ENCODE data around the gene CRADD.

The CRADD gene

DNA sequence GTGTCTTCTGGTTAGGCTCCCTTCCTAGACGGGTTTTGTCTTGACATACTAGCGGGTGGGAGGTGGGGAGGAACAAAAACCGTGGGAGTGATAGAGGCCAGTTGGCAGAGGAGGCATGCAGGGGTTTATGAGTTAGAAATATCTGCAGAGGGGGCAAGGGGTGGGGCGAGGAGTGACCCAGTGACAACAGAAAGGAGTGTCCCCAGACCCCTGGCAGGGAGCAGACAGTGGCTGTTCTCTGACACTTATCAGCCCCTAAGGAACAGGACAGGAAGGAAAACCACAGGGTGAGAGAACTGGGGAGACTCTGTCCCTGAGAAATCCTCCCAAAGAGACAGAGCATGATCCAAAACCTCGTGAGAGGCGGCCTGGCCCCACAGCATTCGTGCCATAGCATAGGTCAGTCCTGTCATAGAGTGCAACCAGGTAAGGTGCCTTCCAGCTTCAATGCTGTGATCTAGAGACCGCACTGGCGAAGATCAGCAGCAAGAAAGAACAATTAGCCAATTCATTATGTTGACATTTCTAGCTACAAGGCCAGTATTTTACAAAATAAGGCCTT is 141.4 kb downstream of the CRADD start:
- POLR2A ChIA-PET (ENCODE audit: low non-redundant PET), result no interaction called here
- TF ChIP-seq, protein P1, sequence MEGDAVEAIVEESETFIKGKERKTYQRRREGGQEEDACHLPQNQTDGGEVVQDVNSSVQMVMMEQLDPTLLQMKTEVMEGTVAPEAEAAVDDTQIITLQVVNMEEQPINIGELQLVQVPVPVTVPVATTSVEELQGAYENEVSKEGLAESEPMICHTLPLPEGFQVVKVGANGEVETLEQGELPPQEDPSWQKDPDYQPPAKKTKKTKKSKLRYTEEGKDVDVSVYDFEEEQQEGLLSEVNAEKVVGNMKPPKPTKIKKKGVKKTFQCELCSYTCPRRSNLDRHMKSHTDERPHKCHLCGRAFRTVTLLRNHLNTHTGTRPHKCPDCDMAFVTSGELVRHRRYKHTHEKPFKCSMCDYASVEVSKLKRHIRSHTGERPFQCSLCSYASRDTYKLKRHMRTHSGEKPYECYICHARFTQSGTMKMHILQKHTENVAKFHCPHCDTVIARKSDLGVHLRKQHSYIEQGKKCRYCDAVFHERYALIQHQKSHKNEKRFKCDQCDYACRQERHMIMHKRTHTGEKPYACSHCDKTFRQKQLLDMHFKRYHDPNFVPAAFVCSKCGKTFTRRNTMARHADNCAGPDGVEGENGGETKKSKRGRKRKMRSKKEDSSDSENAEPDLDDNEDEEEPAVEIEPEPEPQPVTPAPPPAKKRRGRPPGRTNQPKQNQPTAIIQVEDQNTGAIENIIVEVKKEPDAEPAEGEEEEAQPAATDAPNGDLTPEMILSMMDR (conservative IDR thresholded peaks at IDR 0.05; ENCODE audit: low read depth), result no peak

DNA sequence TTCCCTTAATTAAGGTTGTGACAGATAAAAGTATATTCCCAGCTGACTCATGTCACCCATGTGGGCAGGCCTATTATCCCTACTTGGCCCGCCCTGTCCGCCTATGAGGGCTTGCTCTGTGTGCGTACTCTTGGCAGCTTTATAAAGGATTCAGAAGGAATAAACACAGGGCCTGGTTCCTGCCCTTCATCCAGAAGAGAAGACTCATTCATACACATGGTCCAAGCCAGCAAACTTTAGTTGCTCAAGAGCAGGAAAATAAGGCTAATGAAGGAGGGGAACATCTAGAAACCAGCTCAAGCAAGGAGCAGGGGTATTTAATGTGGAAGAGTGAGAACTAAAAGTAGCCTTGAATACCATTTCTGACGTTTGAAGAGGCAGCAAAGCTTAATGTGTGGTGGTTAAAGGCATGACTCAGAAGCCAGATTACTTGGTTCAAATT is 141.9 kb downstream of the CRADD start:
- no peak overlapping the region for H3K27ac ChIP-seq
- ChIA-PET POLR2A (ENCODE audit: low non-redundant PET) (no interaction called here), CTCF (no interaction called here)
- TF ChIP-seq, protein P1 (conservative IDR thresholded peaks at IDR 0.05; ENCODE audit: low read depth), result no peak
- DNase-seq (ENCODE audit: low spot score), result no peak

More for the DNA sequence above, 141.4 kb downstream of the CRADD start:
- H3K27ac ChIP-seq, result no peak overlapping the region
- DNase-seq (ENCODE audit: low spot score), result no peak
- CTCF ChIA-PET, result no interaction called here

DNA sequence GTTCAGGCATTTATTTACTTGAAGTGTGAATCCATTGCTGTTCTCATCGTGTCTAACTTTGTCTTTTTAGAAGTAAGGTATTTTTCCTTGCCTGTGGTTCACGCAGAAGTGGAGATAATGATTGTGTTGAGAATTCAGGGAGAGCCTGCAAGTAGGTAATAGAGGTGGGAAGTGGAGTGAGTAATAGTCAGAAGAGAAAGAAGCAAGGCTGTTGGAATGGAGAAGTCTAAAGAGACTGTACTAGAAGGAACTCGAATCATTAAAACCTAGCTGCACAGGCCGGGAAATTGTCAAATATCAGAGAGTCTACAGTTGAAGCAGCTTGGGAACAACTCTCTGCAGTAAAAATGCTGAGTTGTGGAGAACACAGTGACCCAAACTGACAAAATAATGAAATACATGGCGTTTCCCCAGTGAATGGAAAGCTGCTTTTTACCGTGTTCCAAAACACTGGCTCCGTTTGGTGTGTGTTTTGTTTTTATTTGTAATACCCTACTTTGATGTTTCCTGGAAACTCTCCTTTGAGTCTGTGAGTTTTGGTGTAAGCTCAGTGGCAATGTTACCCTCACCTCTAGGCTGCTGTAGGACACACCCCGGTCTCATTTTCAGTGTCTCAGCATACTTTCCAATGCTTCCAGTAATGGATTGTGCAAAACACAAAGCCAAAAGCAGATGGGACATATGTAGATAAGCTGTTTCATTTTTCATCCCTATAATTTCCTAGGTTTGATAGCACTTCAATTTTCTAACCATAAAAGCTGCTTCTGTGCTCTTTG is 146.6 kb downstream of the CRADD start:
- H3K27ac ChIP-seq, result no peak overlapping the region
- ChIA-PET CTCF (no interaction called here), POLR2A (ENCODE audit: low non-redundant PET) (no interaction called here)
- TF ChIP-seq, protein P1 (conservative IDR thresholded peaks at IDR 0.05; ENCODE audit: low read depth), result no peak
- no peak for DNase-seq (ENCODE audit: low spot score)

DNA sequence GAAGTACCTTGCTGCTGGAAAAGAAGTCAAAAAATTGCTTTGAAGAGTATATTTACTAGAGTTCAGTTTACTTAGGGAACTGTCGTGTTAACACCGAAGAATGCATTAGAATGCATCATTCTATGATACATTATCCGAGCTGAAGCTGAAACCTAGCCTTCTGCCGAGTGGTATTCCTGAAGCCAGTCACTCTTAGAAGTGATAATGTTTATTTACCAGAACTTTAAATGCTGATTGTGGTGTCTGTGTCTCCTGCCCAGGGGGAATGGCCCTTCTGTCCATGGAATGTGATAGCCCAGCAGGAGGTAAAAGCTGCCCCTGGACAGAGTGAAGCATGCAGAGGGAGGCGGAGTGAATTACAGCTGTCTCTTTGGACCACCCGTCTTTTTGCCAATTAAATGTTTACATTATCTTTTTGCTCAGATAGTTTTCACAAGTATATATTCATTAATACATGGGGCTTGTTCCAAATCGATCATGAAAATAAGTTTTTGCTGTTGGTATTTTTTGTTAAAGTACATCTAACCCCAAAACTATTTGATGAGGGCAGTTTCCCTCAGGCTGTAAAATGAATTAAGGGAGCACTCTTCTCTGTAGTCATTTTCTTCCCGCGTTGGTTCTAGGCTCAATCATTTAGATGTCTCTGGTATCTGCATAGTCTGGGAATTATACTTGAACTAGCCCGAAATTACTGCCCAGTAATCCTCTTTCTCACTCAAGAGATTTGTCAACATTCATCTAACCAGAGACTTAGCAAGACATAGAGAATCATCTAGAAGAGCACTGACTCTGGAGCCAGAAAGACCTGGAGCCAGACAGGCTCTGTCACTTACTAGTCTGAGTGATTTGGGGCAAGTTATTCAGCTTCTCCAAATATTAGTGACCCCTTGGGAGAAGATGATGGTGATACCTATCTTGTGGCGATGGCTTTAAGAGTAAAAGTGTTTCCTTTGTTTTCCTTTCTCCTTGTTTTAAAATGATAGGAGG is 147.6 kb downstream of the CRADD start:
- TF ChIP-seq, protein P1 (conservative IDR thresholded peaks at IDR 0.05; ENCODE audit: low read depth), result no peak
- DNase-seq (ENCODE audit: low spot score), result no peak
- H3K27ac ChIP-seq, result no peak overlapping the region
- ChIA-PET CTCF (no interaction called here), POLR2A (ENCODE audit: low non-redundant PET) (no interaction called here)

DNA sequence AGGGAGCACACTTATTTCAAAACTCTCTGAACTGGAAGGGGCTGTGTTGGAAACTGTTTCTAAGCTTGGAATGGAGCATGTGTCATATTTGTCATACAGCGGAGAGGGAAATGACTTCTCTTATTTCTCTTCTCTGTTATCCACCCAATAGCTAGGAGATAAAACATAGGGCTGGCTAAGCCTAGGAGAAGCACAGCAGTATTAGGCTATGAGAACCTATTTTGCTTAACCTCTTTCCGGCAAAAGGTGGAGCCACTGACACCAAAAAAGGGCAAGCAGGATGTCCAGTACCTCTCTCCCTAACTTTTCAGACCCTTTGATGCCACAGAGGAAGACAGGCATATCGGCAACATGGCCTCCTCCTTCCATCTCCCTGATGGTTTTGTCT is 148.3 kb downstream of the CRADD start:
- TF ChIP-seq, protein P1 (conservative IDR thresholded peaks at IDR 0.05; ENCODE audit: low read depth), result no peak
- POLR2A ChIA-PET (ENCODE audit: low non-redundant PET), result no interaction called here
- no peak for DNase-seq (ENCODE audit: low spot score)
- no peak overlapping the region for H3K27ac ChIP-seq
- CTCF ChIA-PET, result no interaction called here

DNA sequence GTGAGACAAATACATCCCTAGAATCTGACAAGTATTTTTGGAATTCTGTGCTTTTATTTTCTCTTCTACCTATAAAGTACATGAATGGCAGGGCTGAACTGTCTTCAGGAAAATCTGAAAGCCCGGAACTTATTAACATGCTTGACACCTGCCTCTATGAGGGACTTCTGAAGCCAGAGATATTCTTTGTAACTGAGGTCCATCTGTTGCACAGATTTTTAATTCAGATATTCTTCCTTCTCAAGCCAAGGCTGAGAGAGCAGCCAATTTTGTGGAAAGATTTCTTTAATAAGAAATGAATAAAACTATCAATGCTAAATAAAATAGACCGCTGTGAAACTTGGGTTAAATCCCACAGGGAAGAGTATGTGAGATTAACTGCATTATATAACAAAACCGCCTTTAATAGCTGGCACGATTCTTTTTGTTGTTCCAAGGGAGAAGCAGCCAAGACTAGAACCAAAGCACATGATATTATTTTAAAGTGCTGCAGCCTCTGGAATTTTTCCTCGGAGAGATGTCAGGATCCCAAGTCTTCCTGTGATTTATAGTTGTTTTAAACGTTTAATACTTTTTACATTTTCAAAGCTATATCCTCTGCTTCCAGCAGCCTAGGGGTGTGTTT is 148.9 kb downstream of the CRADD start:
- ChIA-PET POLR2A (ENCODE audit: low non-redundant PET) (no interaction called here), CTCF (interaction anchor here (0.8 kb wide), 1 partner anchor 322 kb away, joined by 4 read pairs; no protein-coding TSS in a partner anchor)
- no peak overlapping the region for H3K27ac ChIP-seq
- DNase-seq (ENCODE audit: low spot score), result no peak
- TF ChIP-seq, protein P1 (conservative IDR thresholded peaks at IDR 0.05; ENCODE audit: low read depth), result no peak
